Heart right ventricle (tissue), 16 donors: ENCODE results near the gene GAL3ST1. TPM values are rescaled to one million over a fixed set of nuclear protein-coding genes. Genes with fewer than 3 reads are reported as not detected.

Experiments
- ATAC-seq, 8 donors: fragments of 200-7000 bp; cut with Tn5 transposase; one replicate each; pipeline ENCODE4 v1.9.1; 2020; ENCODE audit warnings: mild to moderate bottlenecking in 8 of 8, moderate library complexity in 8 of 8, moderate number of reproducible peaks in 1 of 8
- DNase-seq, 2 donors: peaks; one replicate each; pipeline ENCODE4 v3.0.0-alpha.2; 2020
- H3K27ac ChIP-seq, 10 donors: fragments of 200-600 bp; sonication (generic) in 2 of 10; one replicate each; pipeline versions ENCODE4 v1.5.0 to v1.8.0; 2020 to 2022; ENCODE audit warnings: mild to moderate bottlenecking in 3 of 10
- H3K27me3 ChIP-seq, 7 donors: fragments of 200-600 bp; one replicate each; pipeline ENCODE4 v1.8.0; 2021 to 2022; ENCODE audit warnings: mild to moderate bottlenecking in 2 of 7
- H3K36me3 ChIP-seq, 9 donors: fragments of 200-600 bp; sonication (generic) in 1 of 9; one replicate each; pipeline versions ENCODE4 v1.5.0 to v1.8.0; 2020 to 2022; ENCODE audit warnings: mild to moderate bottlenecking in 2 of 9
- H3K4me1 ChIP-seq, 9 donors: fragments of 200-600 bp; sonication (generic) in 1 of 9; one replicate each; pipeline versions ENCODE4 v1.5.0 to v1.8.0; 2020 to 2022; ENCODE audit warnings: mild to moderate bottlenecking in 4 of 9
- H3K4me3 ChIP-seq, 10 donors: fragments of 200-600 bp; sonication (generic) in 2 of 10; one replicate each; pipeline versions ENCODE4 v1.5.0 to v1.8.0; 2020 to 2022; ENCODE audit warnings: mild to moderate bottlenecking in 7 of 10, moderate library complexity in 2 of 10
- H3K9me3 ChIP-seq, 11 donors: fragments of 200-600 bp in 10 of 11; sonication (generic) in 2 of 11; one replicate each; pipeline versions ENCODE4 v1.5.0 to v1.8.0; 2013 to 2022; ENCODE audit warnings: mild to moderate bottlenecking in 2 of 11, control low read depth in 1 of 11, moderate library complexity in 1 of 11
- CTCF ChIP-seq, 9 donors: fragments of 200-600 bp; sonication (generic) in 2 of 9; IDR thresholded peaks; one replicate each; pipeline versions ENCODE4 v1.5.0 to v1.8.0; 2021 to 2022; ENCODE audit warnings: antibody characterized with exemption in 9 of 9, mild to moderate bottlenecking in 5 of 9, moderate library complexity in 1 of 9
- WGBS, 2 donors: extraction: QIAGEN DNeasy Blood & Tissue Kit; methylation state at CpG; one replicate each; pipeline ENCODE4 v1.1.7; 2013; ENCODE audit warnings: inconsistent platforms in 1 of 2; 5-methylcytosine and 5-hydroxymethylcytosine counted together
- intact Hi-C, 10 donors: fragments of 100-400 bp; cut with DNase I; formaldehyde crosslinking; loops; one replicate each; pipeline versions ENCODE4 v1.11.1 to v1.14.2; 2022
- polyA plus RNA-seq, 2 donors: library from polyadenylated mRNA; stranded (reverse); fragments of 200-250 nt; gene quantifications; one replicate each; pipeline ENCODE4 v1.2.3, GENCODE V29; 2013
- total RNA-seq, 10 donors: library from RNA; stranded (reverse); fragmentation: NEBNext Ultra II Directional in 3 of 10; extraction: Animal tissue kit (Norgen Biotek cat#: 25700) in 3 of 10; gene quantifications; one replicate each; pipeline versions ENCODE4 v1.2.1 to v1.2.4, GENCODE V29; 2021 to 2023
- donor health status: Arrhythmogenic right ventricular cardiomyopathy.
- donor health status: ischemic (EF 13 %, LVEDD 7.1; RV severe dilation, severe dysfunction).
- donor health status: healthy with polysubstance abuse.
- donor health status: DM: no; HTN: yes; CAD: no.
- donor health status: DM: no; HTN: no; CAD: no.
- donor health status: ischemic (EF 25% LVEDD 6.9; RV normal size, moderate dysfunction).
- donor health status: ischemic (EF 25% LVEDD 5.7; RV mildly dilated, moderate dysfunction).
- donor health status: healthy.
- donor health status: DM: yes; HTN: yes; CAD: no.
- donor health status: Ischemic cardiomyopathy.
- donor health status: ischemic (EF 35%, LVEDD 5.7; RV mildly dilated, moderate dysfunction).
- donor health status: nonischemic (EF 11% LVEDD 7.7; RV severe dilation, severe dysfunction).
- donor health status: DM: yes; HTN: yes; CAD: no.
- donor health status: PGD.
- donor health status: ischemic (EF 29% LVEDD 5.4; RV normal size, mild dysfunction).
- donor health status: nonischemic (EF 23%, LVEDD 6.1; RV moderate dilation, normal function).

The GAL3ST1 gene
- total and polyA plus RNA-seq, 12 donors: 0.22 to 0.49 (median 0.28) TPM; not detected in 8

- ATAC-seq (no peak), DNase-seq (no peak)
- TF ChIP-seq CTCF (IDR thresholded peaks at IDR 0.05): no peak
- no peak overlapping the region for H3K27ac ChIP-seq
- 66 to 68% methylated on average over 8 of the region's 8 CpGs for WGBS, 2 donors
- intact Hi-C loops: no loop called here
- peaks cover 0 to 27% (median 3%) of the 10 kb centered on the region in 7 donors for H3K27me3 ChIP-seq
- no peaks in the 10 kb centered on the region for H3K4me1 ChIP-seq
- no peaks in the 10 kb centered on the region for H3K36me3 ChIP-seq
- no peak overlapping the region for H3K4me3 ChIP-seq
- no peaks in the 10 kb centered on the region for H3K9me3 ChIP-seq
These were observed 50.6 kb downstream of the GAL3ST1 start for GRCh38 chr22:30523646-30524489.

GRCh38 chr22:30521368-30522156, 52.9 kb downstream of the GAL3ST1 start:
- Histone ChIP-seq H3K4me1 (no peaks in the 10 kb centered on the region), H3K27me3 (peaks cover 0 to 27% (median 3%) of the 10 kb centered on the region in 7 donors), H3K9me3 (no peaks in the 10 kb centered on the region), H3K36me3 (no peaks in the 10 kb centered on the region), H3K27ac (no peak overlapping the region), H3K4me3 (no peak overlapping the region)
- ATAC-seq (no peak), DNase-seq (no peak)
- WGBS, 2 donors: 58 to 60% methylated on average over 5 of the region's 5 CpGs
- no peak for TF ChIP-seq CTCF (IDR thresholded peaks at IDR 0.05)
- intact Hi-C loops: no loop called here

- no peak overlapping the region for H3K4me3 ChIP-seq
- no peak overlapping the region for H3K27ac ChIP-seq
- 79 to 81% methylated on average over 7 of the region's 7 CpGs for WGBS, 2 donors
- H3K9me3 ChIP-seq: no peaks in the 10 kb centered on the region
- peaks cover 0 to 24% (median 3%) of the 10 kb centered on the region in 7 donors for H3K27me3 ChIP-seq
- H3K4me1 ChIP-seq: no peaks in the 10 kb centered on the region
- no peaks in the 10 kb centered on the region for H3K36me3 ChIP-seq
- intact Hi-C loops: no loop called here
- DNase-seq (no peak), ATAC-seq (no peak)
- TF ChIP-seq CTCF (IDR thresholded peaks at IDR 0.05): no peak
These were observed 54.5 kb downstream of the GAL3ST1 start for GRCh38 chr22:30519842-30520425.

- DNase-seq: no peak
- 89 to 91% methylated on average over 5 of the region's 5 CpGs for WGBS, 2 donors
- H3K9me3 ChIP-seq: peaks cover 0 to 10% (median 0%) of the 10 kb centered on the region in 11 donors
- peaks cover 0 to 12% (median 0%) of the 10 kb centered on the region in 7 donors for H3K27me3 ChIP-seq
- H3K27ac ChIP-seq: no peak overlapping the region
- no peaks in the 10 kb centered on the region for H3K36me3 ChIP-seq
- TF ChIP-seq CTCF (IDR thresholded peaks at IDR 0.05): no peak
- ATAC-seq: no peak
- intact Hi-C loops: no loop called here
- no peak overlapping the region for H3K4me3 ChIP-seq
- no peaks in the 10 kb centered on the region for H3K4me1 ChIP-seq
These were observed 57.7 kb downstream of the GAL3ST1 start for GRCh38 chr22:30516731-30517130.
